PFSK-1 (cell line): Measurements from ENCODE around the gene NACC2.

Experiments used
- FOXP2 ChIP-seq: optimal IDR thresholded peaks from 2 replicates; pipeline ENCODE3; 2011; ENCODE audit warnings: borderline replicate concordance, control low read depth, inconsistent platforms; ENCODE audit not compliant: insufficient read depth; ENCODE audit errors: extremely low read length, extremely low read depth
- POLR2AphosphoS5 ChIP-seq: IDR thresholded peaks from 2 replicates; pipeline ENCODE4 v1.6.1; 2012; ENCODE audit warnings: low read depth, mild to moderate bottlenecking, control low read depth, low read length, moderate library complexity
- SIN3A ChIP-seq: IDR thresholded peaks from 2 replicates; pipeline ENCODE4 v1.6.1; 2012; ENCODE audit warnings: mild to moderate bottlenecking, low read length, moderate library complexity, borderline replicate concordance; ENCODE audit not compliant: insufficient read depth
- TAF1 ChIP-seq: IDR thresholded peaks from 2 replicates; pipeline ENCODE4 v1.6.1; 2012; ENCODE audit warnings: low read length, control low read depth, borderline replicate concordance; ENCODE audit not compliant: insufficient read depth
- TF ChIP-seq, protein P1 (sequence below), 2 experiments: IDR thresholded peaks; 2 replicates each; pipeline versions ENCODE4 v1.6.1 to v1.8.0; 2011 to 2012; ENCODE audit warnings: low read depth in 2 of 2, low read length in 2 of 2, control low read depth in 1 of 2, inconsistent platforms in 1 of 2, mild to moderate bottlenecking in 1 of 2, moderate library complexity in 1 of 2; ENCODE audit not compliant: insufficient read depth in 1 of 2

NACC2 gene

DNA sequence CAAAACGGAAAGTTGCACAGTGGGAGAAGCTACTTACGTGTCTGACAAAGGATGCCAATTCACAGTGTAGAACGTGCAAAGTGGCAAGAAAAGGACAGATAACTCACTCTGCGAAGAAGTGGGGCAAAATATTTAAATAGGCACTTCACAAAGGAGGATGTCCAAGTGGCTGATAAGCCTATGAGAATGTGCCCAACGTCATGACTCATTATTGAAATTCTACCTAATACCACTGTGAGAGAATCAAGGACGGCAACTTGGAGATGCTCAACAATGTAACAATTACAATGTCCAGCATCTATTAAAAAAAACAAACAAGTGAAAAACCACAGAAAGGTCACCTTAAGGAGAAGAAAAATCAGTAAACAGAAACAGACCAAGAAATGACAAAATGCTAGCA is 59.0 kb downstream of the NACC2 start:
- no peak for TF ChIP-seq POLR2AphosphoS5
- TF ChIP-seq, protein P1, sequence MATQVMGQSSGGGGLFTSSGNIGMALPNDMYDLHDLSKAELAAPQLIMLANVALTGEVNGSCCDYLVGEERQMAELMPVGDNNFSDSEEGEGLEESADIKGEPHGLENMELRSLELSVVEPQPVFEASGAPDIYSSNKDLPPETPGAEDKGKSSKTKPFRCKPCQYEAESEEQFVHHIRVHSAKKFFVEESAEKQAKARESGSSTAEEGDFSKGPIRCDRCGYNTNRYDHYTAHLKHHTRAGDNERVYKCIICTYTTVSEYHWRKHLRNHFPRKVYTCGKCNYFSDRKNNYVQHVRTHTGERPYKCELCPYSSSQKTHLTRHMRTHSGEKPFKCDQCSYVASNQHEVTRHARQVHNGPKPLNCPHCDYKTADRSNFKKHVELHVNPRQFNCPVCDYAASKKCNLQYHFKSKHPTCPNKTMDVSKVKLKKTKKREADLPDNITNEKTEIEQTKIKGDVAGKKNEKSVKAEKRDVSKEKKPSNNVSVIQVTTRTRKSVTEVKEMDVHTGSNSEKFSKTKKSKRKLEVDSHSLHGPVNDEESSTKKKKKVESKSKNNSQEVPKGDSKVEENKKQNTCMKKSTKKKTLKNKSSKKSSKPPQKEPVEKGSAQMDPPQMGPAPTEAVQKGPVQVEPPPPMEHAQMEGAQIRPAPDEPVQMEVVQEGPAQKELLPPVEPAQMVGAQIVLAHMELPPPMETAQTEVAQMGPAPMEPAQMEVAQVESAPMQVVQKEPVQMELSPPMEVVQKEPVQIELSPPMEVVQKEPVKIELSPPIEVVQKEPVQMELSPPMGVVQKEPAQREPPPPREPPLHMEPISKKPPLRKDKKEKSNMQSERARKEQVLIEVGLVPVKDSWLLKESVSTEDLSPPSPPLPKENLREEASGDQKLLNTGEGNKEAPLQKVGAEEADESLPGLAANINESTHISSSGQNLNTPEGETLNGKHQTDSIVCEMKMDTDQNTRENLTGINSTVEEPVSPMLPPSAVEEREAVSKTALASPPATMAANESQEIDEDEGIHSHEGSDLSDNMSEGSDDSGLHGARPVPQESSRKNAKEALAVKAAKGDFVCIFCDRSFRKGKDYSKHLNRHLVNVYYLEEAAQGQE (IDR thresholded peaks at IDR 0.05; ENCODE audit: insufficient read depth in 1 of 2, low read depth in 2 of 2, low read length in 2 of 2), result no peak
- TF ChIP-seq TAF1, result no peak
- TF ChIP-seq SIN3A, result no peak
- no peak for TF ChIP-seq FOXP2

DNA sequence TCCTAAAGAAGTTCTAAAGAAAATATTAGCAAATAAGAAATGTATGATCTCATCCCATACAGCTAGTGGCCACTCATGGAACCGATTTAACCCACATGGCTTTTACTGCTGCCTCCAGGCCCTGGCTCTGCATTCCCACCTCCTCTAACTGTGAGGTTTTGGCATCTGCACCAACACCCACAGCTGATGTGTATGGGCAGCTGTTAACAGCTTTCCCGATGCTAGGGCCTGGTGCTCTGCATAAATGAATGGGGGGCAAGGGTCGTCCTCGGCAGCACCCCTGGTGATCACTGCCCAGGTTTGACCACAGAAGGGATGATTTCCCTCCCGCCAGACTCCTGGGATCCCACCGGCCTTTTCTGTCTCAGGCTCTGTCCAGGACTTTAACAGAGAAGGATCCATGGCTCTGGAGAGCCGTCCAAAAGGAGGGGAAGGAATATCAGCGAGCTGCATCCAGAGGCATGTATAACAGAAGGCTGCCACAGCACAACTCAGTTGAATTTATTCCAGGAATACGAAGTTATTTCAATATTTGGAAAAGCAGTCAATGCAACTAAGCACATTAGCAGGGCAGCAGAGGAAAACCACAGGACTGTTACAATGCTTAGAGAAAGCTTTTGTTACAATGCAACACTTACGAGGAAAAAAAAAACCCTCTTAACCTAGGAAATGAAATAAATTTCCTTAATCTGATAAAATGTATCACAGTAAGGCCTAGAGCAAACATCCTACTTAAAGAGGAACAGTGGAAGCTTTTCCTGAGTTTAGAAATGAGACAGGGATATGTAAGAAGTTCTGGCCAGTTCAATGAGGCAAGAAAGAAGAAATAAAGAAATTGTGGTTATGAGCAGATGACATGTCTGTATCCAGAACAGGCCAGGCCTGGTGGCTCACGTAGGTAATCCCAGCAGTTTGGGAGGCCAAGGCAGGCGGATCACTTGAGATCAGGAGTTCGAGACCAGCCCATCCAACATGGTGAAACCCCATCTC is 63.1 kb downstream of the NACC2 start:
- no peak for TF ChIP-seq POLR2AphosphoS5
- no peak for TF ChIP-seq SIN3A
- TF ChIP-seq TAF1, result no peak
- TF ChIP-seq FOXP2, result no peak
- TF ChIP-seq, protein P1 (IDR thresholded peaks at IDR 0.05; ENCODE audit: insufficient read depth in 1 of 2, low read depth in 2 of 2, low read length in 2 of 2), result no peak

DNA sequence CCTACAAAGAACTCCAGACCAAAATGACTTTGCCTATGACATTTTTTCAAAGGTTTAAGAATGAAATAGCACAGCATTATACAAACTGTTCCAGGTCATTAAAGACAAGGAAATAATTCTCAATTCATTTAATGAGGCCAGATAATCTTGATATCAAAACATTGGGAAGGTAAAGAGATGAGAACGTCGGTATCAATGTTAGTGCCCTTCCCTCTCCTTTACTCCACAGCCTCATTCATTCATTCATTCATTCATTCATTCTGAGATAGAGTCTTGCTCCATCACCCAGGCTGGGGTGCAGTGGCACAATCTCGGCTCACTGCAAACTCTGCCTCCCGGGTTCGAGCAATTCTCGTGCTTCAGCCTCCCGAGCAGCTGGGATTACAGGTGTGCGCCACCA is 64.0 kb downstream of the NACC2 start:
- no peak for TF ChIP-seq FOXP2
- TF ChIP-seq TAF1, result no peak
- no peak for TF ChIP-seq SIN3A
- no peak for TF ChIP-seq POLR2AphosphoS5
- TF ChIP-seq, protein P1 (IDR thresholded peaks at IDR 0.05; ENCODE audit: insufficient read depth in 1 of 2, low read depth in 2 of 2, low read length in 2 of 2), result no peak

DNA sequence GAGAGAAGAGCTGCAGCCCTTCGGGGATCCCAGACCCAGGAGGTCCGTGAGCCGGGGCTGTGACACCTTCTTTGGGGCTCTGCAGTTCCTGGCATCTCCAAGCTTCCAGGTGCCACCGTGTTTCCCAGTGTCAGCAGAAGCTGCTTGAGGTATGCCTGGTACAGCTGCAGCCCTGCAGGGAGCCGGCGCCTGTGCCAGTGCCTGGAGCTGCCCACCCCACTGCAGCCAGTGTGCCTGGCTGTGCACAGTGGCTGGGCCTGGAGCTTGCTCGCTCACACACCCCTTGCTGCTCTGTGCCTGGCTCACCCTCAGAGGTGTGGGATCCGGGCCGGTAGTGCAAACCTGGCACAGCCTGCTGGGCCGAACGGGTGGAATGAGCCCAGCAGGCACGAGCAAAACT is 65.5 kb downstream of the NACC2 start:
- no peak for TF ChIP-seq POLR2AphosphoS5
- TF ChIP-seq FOXP2, result no peak
- no peak for TF ChIP-seq TAF1

DNA sequence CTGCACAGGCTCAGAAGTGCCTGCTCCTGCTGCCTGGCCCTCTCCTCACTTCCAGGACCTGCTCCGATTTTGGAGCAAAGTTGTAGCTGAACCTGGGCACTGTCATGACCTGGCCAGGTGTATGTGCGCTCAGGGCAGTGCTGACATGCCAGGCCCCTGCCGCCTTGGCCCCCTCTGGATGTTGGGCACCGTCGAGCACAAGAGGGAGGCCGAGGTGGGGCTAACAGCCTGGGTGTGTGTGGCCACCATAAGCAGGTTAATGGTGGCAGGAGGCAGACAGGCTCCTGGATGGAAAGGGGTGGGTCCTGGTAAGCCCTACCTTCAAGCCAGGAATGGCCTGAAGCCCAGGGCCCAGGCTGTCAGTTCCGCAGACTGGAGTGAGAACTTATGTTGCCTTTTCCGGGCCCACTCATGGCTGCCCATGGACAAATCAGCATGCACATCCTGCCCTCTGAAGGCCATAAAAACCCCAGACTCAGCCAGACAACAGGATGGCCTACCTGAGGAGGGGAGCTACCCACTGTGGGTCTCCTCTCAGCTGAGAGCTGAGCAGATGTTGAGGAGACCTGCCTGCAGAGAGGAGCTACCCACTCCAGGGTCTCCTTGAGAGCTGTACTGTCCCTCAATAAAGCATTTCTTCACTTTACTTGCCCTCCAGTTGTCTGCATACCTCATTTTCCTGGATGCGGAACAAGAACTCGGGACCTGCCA is 66.2 kb downstream of the NACC2 start:
- TF ChIP-seq, protein P1 (IDR thresholded peaks at IDR 0.05; ENCODE audit: insufficient read depth in 1 of 2, low read depth in 2 of 2, low read length in 2 of 2), result no peak
- TF ChIP-seq TAF1 (no peak), SIN3A (no peak), POLR2AphosphoS5 (no peak), FOXP2 (no peak)
